ENCODE results near the gene NME2. TPM values are rescaled to one million over a fixed set of nuclear protein-coding genes. Genes with fewer than 3 reads are reported as not detected.

NME2 gene
- total RNA-seq, 1 experiment from 2014 or later = 826 TPM

DNA sequence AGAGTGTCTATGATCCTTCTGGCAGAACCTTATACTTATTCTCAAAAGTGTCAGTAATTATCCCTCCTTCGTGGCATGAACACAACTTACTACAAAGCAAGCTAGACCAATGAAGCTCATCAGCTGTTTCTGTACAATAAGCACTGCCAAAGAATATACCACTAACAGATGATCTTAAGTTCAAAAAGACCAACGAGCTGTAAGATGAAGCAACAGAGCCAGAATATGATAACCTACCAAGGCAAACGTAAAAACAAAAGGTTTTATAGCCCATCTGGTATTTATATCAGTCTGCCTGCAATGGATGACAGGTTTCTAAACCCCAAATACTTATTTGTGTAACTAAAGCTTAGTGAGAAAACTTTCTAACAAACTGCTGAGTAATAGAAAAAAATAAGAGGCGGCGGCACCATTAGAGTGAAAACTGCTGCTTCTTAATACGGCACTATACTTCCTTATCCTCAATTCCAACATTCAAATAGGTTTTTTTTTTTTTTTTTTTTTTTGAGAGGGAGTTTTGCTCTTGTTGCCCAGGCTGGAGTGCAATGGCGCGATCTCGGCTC lies 22.1 kb downstream of the NME2 start:
- Histone ChIP-seq H3K79me2 (ENCODE audit: low read depth) (no peaks in the 10 kb centered on the region), H3K9me3 (ENCODE audit: insufficient read depth, low read depth) (no peaks in the 10 kb centered on the region), H4K20me1 (ENCODE audit: insufficient read depth) (0 out of 2 replicates have a peak, but pooled peaks cover 5% of the 10 kb centered on the region), H2AFZ (no peak overlapping the region), H3K36me3 (ENCODE audit: low read depth) (peaks cover 45% of the 10 kb centered on the region), H3K4me2 (no peak overlapping the region), H3K9me2 (ENCODE audit: insufficient read depth) (no peaks in the 10 kb centered on the region), H3F3A (ENCODE audit: insufficient read depth, low read depth) (peaks cover 31% of the 10 kb centered on the region), H3K4me1 (replicated peaks; ENCODE audit: insufficient read depth) (no peaks in the 10 kb centered on the region), H3K27ac (0 out of 2 replicates have a peak overlapping the region, but pooled peaks have one; percentile 4), H3K4me3 (no peak overlapping the region), H3K27me3 (ENCODE audit: insufficient read depth, low read depth) (no peaks in the 10 kb centered on the region)
- CTCF ChIA-PET = no interaction called here
- intact Hi-C loops (cut with micrococcal nuclease; ENCODE audit: unreplicated experiment) = no loop called here
- POLR2A ChIA-PET (ENCODE audit: unreplicated experiment) = no interaction called here
- no peak for TF ChIP-seq EZH2 (IDR thresholded peaks at IDR 0.05; ENCODE audit: low read depth)
- no peak for TF ChIP-seq CTCF (conservative IDR thresholded peaks at IDR 0.05)
- BruUV-seq (replicated peaks) = no TSS peak
- DNase-seq = no peak

GRCh38 chr17:51189162-51189561 lies 23.0 kb downstream of the NME2 start:
- ChIA-PET CTCF (no interaction called here), POLR2A (ENCODE audit: unreplicated experiment) (no interaction called here)
- Histone ChIP-seq H3K9me3 (ENCODE audit: insufficient read depth, low read depth) (no peaks in the 10 kb centered on the region), H3K4me2 (no peak overlapping the region), H3F3A (ENCODE audit: insufficient read depth, low read depth) (peaks cover 33% of the 10 kb centered on the region), H3K4me3 (no peak overlapping the region), H4K20me1 (ENCODE audit: insufficient read depth) (0 out of 2 replicates have a peak, but pooled peaks cover 5% of the 10 kb centered on the region), H3K36me3 (ENCODE audit: low read depth) (peaks cover 43% of the 10 kb centered on the region), H2AFZ (no peak overlapping the region), H3K79me2 (ENCODE audit: low read depth) (no peaks in the 10 kb centered on the region), H3K9me2 (ENCODE audit: insufficient read depth) (no peaks in the 10 kb centered on the region), H3K27me3 (ENCODE audit: insufficient read depth, low read depth) (no peaks in the 10 kb centered on the region), H3K27ac (no peak overlapping the region), H3K4me1 (replicated peaks; ENCODE audit: insufficient read depth) (no peaks in the 10 kb centered on the region)
- TF ChIP-seq EZH2 (IDR thresholded peaks at IDR 0.05; ENCODE audit: low read depth) (no peak), CTCF (conservative IDR thresholded peaks at IDR 0.05) (no peak)
- intact Hi-C loops (cut with micrococcal nuclease; ENCODE audit: unreplicated experiment) = no loop called here
- DNase-seq = no peak
- no TSS peak for BruUV-seq (replicated peaks)

DNA sequence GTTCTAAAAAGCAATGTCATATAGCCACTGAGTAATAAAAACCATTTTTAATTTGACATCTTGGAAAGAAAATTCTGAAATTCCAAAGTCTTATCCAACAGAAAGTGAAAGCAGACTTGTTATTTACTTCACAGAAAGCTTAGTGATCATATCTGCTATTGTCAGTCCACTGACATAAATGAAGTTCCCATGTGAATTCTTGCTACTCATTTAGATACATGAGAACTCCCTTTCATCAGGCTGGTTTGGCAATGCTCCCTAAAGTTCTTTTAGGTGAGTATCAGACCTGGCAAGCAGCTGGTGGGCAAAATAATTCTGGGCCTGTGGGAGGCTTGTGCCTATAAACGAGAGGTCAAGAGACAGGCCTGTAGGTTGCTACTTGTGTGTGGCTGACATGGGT lies 23.4 kb downstream of the NME2 start:
- 0 out of 2 replicates have a peak, but pooled peaks cover 5% of the 10 kb centered on the region for H4K20me1 ChIP-seq (ENCODE audit: insufficient read depth)
- no peaks in the 10 kb centered on the region for H3K9me2 ChIP-seq (ENCODE audit: insufficient read depth)
- H3K4me3 ChIP-seq = no peak overlapping the region
- peaks cover 33% of the 10 kb centered on the region for H3F3A ChIP-seq (ENCODE audit: insufficient read depth, low read depth)
- BruUV-seq (replicated peaks) = no TSS peak
- no peaks in the 10 kb centered on the region for H3K4me1 ChIP-seq (replicated peaks; ENCODE audit: insufficient read depth)
- H2AFZ ChIP-seq = no peak overlapping the region
- ChIA-PET CTCF (no interaction called here), POLR2A (ENCODE audit: unreplicated experiment) (no interaction called here)
- peaks cover 38% of the 10 kb centered on the region for H3K36me3 ChIP-seq (ENCODE audit: low read depth)
- no peaks in the 10 kb centered on the region for H3K9me3 ChIP-seq (ENCODE audit: insufficient read depth, low read depth)
- no peak overlapping the region for H3K4me2 ChIP-seq
- no peak overlapping the region for H3K27ac ChIP-seq
- no peaks in the 10 kb centered on the region for H3K27me3 ChIP-seq (ENCODE audit: insufficient read depth, low read depth)
- TF ChIP-seq EZH2 (IDR thresholded peaks at IDR 0.05; ENCODE audit: low read depth) = no peak
- no peak for TF ChIP-seq CTCF (conservative IDR thresholded peaks at IDR 0.05)
- intact Hi-C loops (cut with micrococcal nuclease; ENCODE audit: unreplicated experiment) = no loop called here
- DNase-seq = no peak
- no peaks in the 10 kb centered on the region for H3K79me2 ChIP-seq (ENCODE audit: low read depth)
